Body of pancreas (tissue), 4 donors: ENCODE data around the gene PFN3.
"Not testable (repeated sequence)": the region's sequence is repeated elsewhere in the genome, so short reads cannot be mapped to it uniquely, and the experiment has no call there.

ENCODE experiments used
- POLR2A ChIP-seq, 3 donors: fragments of 450-650 bp; IDR thresholded peaks; one replicate each; pipeline ENCODE4 v1.6.1; 2016; ENCODE audit warnings: antibody characterized with exemption in 3 of 3, mild to moderate bottlenecking in 2 of 3
- TF ChIP-seq, protein P1 (sequence below), 7 experiments: fragments of 450-650 bp in 4 of 7; fragments of 200-600 bp in 3 of 7; sonication (generic) in 3 of 7; IDR thresholded peaks; one replicate each; pipeline ENCODE4 v1.5.1; 2016 to 2019; ENCODE audit warnings: antibody characterized with exemption in 7 of 7

DNA sequence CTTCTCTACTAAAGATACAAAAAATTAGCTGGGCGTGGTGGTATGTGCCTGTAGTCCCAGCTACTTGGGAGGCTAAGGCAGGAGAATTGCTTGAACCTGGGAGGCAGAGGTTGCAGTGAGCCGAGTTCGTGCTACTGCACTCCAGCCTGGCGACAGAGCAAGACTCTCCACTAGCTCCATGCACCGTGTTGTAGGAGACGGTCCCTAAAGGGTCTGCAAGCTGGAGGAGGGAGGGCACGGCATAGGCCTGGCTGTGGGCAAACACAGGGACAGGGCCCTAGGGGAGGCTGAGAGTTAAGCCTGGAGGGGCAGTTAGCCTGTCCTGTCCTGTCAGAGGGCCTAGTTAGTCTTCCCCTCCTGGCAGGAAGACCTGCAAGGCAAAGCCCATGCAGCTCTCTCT lies 39.7 kb downstream of the PFN3 start:
- TF ChIP-seq, protein P1, sequence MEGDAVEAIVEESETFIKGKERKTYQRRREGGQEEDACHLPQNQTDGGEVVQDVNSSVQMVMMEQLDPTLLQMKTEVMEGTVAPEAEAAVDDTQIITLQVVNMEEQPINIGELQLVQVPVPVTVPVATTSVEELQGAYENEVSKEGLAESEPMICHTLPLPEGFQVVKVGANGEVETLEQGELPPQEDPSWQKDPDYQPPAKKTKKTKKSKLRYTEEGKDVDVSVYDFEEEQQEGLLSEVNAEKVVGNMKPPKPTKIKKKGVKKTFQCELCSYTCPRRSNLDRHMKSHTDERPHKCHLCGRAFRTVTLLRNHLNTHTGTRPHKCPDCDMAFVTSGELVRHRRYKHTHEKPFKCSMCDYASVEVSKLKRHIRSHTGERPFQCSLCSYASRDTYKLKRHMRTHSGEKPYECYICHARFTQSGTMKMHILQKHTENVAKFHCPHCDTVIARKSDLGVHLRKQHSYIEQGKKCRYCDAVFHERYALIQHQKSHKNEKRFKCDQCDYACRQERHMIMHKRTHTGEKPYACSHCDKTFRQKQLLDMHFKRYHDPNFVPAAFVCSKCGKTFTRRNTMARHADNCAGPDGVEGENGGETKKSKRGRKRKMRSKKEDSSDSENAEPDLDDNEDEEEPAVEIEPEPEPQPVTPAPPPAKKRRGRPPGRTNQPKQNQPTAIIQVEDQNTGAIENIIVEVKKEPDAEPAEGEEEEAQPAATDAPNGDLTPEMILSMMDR (IDR thresholded peaks at IDR 0.05), result not testable (repeated sequence)
- not testable (repeated sequence) for TF ChIP-seq POLR2A (IDR thresholded peaks at IDR 0.05)
